H1 (cell line): ENCODE data around the gene UBP1. TPM values are rescaled to one million over a fixed set of nuclear protein-coding genes. Genes with fewer than 3 reads are reported as not detected.

ENCODE experiments used
- CBX8 ChIP-seq: fragments of 300-800, 300-1000 bp; sonication (generic); IDR thresholded peaks from 2 replicates; pipeline ENCODE4 v1.7.1; 2016; ENCODE audit warnings: low read depth, low read length, borderline replicate concordance
- CREB1 ChIP-seq: IDR thresholded peaks from 2 replicates; pipeline ENCODE4 v1.6.1; 2012; ENCODE audit warnings: inconsistent platforms
- FOSL1 ChIP-seq: IDR thresholded peaks from 2 replicates; pipeline ENCODE4 v1.6.1; 2011; ENCODE audit warnings: mild to moderate bottlenecking, low read depth, low read length, moderate library complexity; ENCODE audit not compliant: insufficient read depth
- POLR2A ChIP-seq, 2 experiments: IDR thresholded peaks; 1 replicate in 1 of 2; 2 replicates in 1 of 2; pipeline ENCODE4 v1.6.1; 2011; ENCODE audit warnings: low read depth in 2 of 2, low read length in 2 of 2, mild to moderate bottlenecking in 2 of 2; ENCODE audit errors: control extremely low read depth in 1 of 2
- POU5F1 ChIP-seq: IDR thresholded peaks from 2 replicates; pipeline ENCODE4 v1.6.1; 2011; ENCODE audit warnings: low read depth, mild to moderate bottlenecking, low read length, moderate library complexity
- SAP30 ChIP-seq: fragments of 300-600 bp; sonication (generic); IDR thresholded peaks from 2 replicates; pipeline ENCODE4 v1.7.1; 2012; ENCODE audit warnings: low read length, moderate library complexity, mild to moderate bottlenecking, inconsistent platforms; ENCODE audit not compliant: insufficient read depth, insufficient replicate concordance
- SP2 ChIP-seq: IDR thresholded peaks from 2 replicates; pipeline ENCODE4 v1.6.1; 2012; ENCODE audit warnings: mild to moderate bottlenecking, low read length, inconsistent platforms
- polyA plus RNA-seq, 7 experiments: library from polyadenylated mRNA; depleted of rRNA in 3 of 7; stranded (reverse) in 5 of 7; unstranded in 2 of 7; fragments of >200 nt in 5 of 7; fragments of 200-250 nt in 2 of 7; gene quantifications; 1 replicate in 5 of 7; 2 replicates in 1 of 7; 4 replicates in 1 of 7; pipeline versions ENCODE4 v1.2.1 to v1.2.3, GENCODE V29; 2011 to 2013; ENCODE audit warnings: missing spikeins in 2 of 7, mixed read lengths in 2 of 7
- total RNA-seq: library from RNA; stranded (reverse); fragmentation: NEBNext Ultra II Directional; extraction: Animal tissue kit (Norgen Biotek cat#: 25700); gene quantifications from 2 replicates; pipeline ENCODE4 v1.2.1, GENCODE V29; 2021
- TF ChIP-seq, protein P1 (sequence below): fragments of 300-600 bp; sonication (generic); IDR thresholded peaks from 2 replicates; pipeline ENCODE4 v1.7.1; 2012; ENCODE audit warnings: low read length, moderate library complexity, mild to moderate bottlenecking, inconsistent platforms; ENCODE audit not compliant: insufficient replicate concordance

The UBP1 gene
- total and polyA plus RNA-seq, 2 of the 8 experiments (the other 6 are each of a cell fraction or from before 2014, with no cell fraction given), result 47.3 to 71.9 TPM

DNA sequence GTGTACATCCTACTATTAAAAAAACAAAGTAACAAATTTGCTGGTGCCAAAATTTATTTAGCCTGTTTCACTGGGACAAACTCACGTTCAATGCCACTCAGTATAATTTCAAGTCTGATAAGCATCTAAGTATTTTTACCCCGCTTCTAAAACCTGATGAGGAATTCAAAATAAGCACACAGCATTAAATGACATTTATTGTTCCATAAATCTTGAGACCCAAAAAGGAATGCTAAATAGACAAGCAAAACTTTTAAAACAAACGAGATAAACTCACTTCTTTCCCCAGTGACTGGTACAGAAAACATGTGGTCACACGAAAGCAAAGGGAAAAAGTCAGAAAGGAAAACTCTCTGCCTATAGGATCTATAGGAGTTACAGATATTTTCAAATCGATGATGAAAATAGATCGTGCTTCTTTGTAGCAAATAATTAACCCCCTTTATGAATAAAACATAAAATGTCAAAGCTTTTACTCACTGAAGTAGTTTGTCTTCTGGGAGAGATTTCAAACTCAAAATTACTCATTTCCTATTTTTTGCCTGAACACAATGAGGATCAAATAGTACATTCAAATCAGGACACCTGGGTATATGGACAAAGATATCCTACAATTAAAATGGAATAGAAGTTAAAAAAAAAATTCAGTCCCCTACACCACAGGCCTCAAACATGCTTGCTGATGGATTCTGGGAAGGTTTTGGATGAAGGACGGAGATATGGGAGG, 51.7 kb downstream of the UBP1 start (continued):
- TF ChIP-seq, protein P1, sequence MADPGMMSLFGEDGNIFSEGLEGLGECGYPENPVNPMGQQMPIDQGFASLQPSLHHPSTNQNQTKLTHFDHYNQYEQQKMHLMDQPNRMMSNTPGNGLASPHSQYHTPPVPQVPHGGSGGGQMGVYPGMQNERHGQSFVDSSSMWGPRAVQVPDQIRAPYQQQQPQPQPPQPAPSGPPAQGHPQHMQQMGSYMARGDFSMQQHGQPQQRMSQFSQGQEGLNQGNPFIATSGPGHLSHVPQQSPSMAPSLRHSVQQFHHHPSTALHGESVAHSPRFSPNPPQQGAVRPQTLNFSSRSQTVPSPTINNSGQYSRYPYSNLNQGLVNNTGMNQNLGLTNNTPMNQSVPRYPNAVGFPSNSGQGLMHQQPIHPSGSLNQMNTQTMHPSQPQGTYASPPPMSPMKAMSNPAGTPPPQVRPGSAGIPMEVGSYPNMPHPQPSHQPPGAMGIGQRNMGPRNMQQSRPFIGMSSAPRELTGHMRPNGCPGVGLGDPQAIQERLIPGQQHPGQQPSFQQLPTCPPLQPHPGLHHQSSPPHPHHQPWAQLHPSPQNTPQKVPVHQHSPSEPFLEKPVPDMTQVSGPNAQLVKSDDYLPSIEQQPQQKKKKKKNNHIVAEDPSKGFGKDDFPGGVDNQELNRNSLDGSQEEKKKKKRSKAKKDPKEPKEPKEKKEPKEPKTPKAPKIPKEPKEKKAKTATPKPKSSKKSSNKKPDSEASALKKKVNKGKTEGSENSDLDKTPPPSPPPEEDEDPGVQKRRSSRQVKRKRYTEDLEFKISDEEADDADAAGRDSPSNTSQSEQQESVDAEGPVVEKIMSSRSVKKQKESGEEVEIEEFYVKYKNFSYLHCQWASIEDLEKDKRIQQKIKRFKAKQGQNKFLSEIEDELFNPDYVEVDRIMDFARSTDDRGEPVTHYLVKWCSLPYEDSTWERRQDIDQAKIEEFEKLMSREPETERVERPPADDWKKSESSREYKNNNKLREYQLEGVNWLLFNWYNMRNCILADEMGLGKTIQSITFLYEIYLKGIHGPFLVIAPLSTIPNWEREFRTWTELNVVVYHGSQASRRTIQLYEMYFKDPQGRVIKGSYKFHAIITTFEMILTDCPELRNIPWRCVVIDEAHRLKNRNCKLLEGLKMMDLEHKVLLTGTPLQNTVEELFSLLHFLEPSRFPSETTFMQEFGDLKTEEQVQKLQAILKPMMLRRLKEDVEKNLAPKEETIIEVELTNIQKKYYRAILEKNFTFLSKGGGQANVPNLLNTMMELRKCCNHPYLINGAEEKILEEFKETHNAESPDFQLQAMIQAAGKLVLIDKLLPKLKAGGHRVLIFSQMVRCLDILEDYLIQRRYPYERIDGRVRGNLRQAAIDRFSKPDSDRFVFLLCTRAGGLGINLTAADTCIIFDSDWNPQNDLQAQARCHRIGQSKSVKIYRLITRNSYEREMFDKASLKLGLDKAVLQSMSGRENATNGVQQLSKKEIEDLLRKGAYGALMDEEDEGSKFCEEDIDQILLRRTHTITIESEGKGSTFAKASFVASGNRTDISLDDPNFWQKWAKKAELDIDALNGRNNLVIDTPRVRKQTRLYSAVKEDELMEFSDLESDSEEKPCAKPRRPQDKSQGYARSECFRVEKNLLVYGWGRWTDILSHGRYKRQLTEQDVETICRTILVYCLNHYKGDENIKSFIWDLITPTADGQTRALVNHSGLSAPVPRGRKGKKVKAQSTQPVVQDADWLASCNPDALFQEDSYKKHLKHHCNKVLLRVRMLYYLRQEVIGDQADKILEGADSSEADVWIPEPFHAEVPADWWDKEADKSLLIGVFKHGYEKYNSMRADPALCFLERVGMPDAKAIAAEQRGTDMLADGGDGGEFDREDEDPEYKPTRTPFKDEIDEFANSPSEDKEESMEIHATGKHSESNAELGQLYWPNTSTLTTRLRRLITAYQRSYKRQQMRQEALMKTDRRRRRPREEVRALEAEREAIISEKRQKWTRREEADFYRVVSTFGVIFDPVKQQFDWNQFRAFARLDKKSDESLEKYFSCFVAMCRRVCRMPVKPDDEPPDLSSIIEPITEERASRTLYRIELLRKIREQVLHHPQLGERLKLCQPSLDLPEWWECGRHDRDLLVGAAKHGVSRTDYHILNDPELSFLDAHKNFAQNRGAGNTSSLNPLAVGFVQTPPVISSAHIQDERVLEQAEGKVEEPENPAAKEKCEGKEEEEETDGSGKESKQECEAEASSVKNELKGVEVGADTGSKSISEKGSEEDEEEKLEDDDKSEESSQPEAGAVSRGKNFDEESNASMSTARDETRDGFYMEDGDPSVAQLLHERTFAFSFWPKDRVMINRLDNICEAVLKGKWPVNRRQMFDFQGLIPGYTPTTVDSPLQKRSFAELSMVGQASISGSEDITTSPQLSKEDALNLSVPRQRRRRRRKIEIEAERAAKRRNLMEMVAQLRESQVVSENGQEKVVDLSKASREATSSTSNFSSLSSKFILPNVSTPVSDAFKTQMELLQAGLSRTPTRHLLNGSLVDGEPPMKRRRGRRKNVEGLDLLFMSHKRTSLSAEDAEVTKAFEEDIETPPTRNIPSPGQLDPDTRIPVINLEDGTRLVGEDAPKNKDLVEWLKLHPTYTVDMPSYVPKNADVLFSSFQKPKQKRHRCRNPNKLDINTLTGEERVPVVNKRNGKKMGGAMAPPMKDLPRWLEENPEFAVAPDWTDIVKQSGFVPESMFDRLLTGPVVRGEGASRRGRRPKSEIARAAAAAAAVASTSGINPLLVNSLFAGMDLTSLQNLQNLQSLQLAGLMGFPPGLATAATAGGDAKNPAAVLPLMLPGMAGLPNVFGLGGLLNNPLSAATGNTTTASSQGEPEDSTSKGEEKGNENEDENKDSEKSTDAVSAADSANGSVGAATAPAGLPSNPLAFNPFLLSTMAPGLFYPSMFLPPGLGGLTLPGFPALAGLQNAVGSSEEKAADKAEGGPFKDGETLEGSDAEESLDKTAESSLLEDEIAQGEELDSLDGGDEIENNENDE, result no peak
- TF ChIP-seq SAP30 (no peak), SP2 (no peak), CBX8 (no peak), CREB1 (no peak), POU5F1 (no peak), POLR2A (IDR thresholded peaks at IDR 0.05; ENCODE audit: control extremely low read depth in 1 of 2, low read depth in 2 of 2, low read length in 2 of 2) (no peak), FOSL1 (no peak)
